K562 (cell line): ENCODE data around the gene SNAPC3. TPM values are rescaled to one million over a fixed set of nuclear protein-coding genes. Genes with fewer than 3 reads are reported as not detected.

Experiments
- CBX3 ChIP-seq, 2 experiments: IDR thresholded peaks; 1 replicate in 1 of 2; 2 replicates in 1 of 2; pipeline ENCODE4 v1.6.1; 2012; ENCODE audit warnings: inconsistent platforms in 2 of 2, low read length in 2 of 2, borderline replicate concordance in 1 of 2, control low read depth in 1 of 2
- CREB3 ChIP-seq: fragments of 450-650 bp; conservative IDR thresholded peaks from 2 replicates; pipeline ENCODE4 v1.6.1; 2016; ENCODE audit warnings: missing genetic modification characterization, low read depth, mild to moderate bottlenecking, missing compliant biosample characterization, moderate library complexity
- JUN ChIP-seq, 2 experiments: sonication (generic) in 1 of 2; formaldehyde crosslinking in 1 of 2; IDR thresholded peaks; 2 replicates each; pipeline versions ENCODE4 v1.6.1 to v1.8.0; 2012 to 2022; ENCODE audit warnings: borderline replicate concordance in 2 of 2, mild to moderate bottlenecking in 2 of 2, improper control_type of control experiment in 1 of 2, low read depth in 1 of 2, low read length in 1 of 2, missing genetic modification reagents in 1 of 2
- LCOR ChIP-seq: sonication (generic); formaldehyde crosslinking; IDR thresholded peaks from 2 replicates; pipeline ENCODE4 v1.8.0; 2022; ENCODE audit warnings: mild to moderate bottlenecking, missing genetic modification reagents
- NFIC ChIP-seq: fragments of 450-650 bp; IDR thresholded peaks from 2 replicates; pipeline ENCODE4 v1.6.1; 2017; ENCODE audit warnings: mild to moderate bottlenecking, inconsistent platforms
- PKNOX1 ChIP-seq: fragments of 450-650 bp; IDR thresholded peaks from 2 replicates; pipeline ENCODE4 v1.6.1; 2016
- POLR2G ChIP-seq: fragments of 200-400 bp; formaldehyde crosslinking; IDR thresholded peaks from 2 replicates; pipeline ENCODE4 v1.6.1; 2017; ENCODE audit warnings: low read depth, mild to moderate bottlenecking, antibody characterized with exemption, low read length, moderate library complexity
- RCOR1 ChIP-seq, 2 experiments: IDR thresholded peaks; 2 replicates each; pipeline ENCODE4 v1.6.1; 2012; ENCODE audit warnings: low read depth in 2 of 2, low read length in 2 of 2, borderline replicate concordance in 1 of 2, improper control_type of control experiment in 1 of 2
- SIN3A ChIP-seq, 2 experiments: fragments of 150-350 bp in 1 of 2; IDR thresholded peaks; 2 replicates each; pipeline ENCODE4 v1.6.1; 2011 to 2016; ENCODE audit warnings: borderline replicate concordance in 2 of 2, low read depth in 2 of 2, low read length in 2 of 2, mild to moderate bottlenecking in 2 of 2, moderate library complexity in 2 of 2; ENCODE audit not compliant: control insufficient read depth in 1 of 2
- SMARCA4 ChIP-seq: fragments of 450-650 bp; IDR thresholded peaks from 2 replicates; pipeline ENCODE4 v1.6.1; 2016
- TAF7 ChIP-seq: fragments of 450-650 bp; IDR thresholded peaks from 2 replicates; pipeline ENCODE4 v1.6.1; 2016; ENCODE audit warnings: missing genetic modification characterization, missing compliant biosample characterization
- TFAM ChIP-seq: fragments of 250-450 bp; sonication (Bioruptor Pico); conservative IDR thresholded peaks from 2 replicates; pipeline ENCODE4 v1.5.0; 2021; ENCODE audit warnings: mild to moderate bottlenecking, moderate library complexity
- ZNF431 ChIP-seq: sonication (generic); formaldehyde crosslinking; IDR thresholded peaks from 2 replicates; pipeline ENCODE4 v1.8.0; 2022; ENCODE audit warnings: mild to moderate bottlenecking, missing genetic modification reagents
- ZNF57 ChIP-seq: fragments of 450-650 bp; formaldehyde crosslinking; IDR thresholded peaks from 2 replicates; pipeline ENCODE4 v1.4.0; 2020; ENCODE audit warnings: mild to moderate bottlenecking, moderate library complexity
- ZNF668 ChIP-seq: fragments of 250-450 bp; sonication (Bioruptor Pico); IDR thresholded peaks from 2 replicates; pipeline ENCODE4 v1.8.0; 2022; ENCODE audit warnings: mild to moderate bottlenecking, inconsistent platforms
- ZNF695 ChIP-seq: fragments of 450-650 bp; formaldehyde crosslinking; IDR thresholded peaks from 2 replicates; pipeline ENCODE4 v1.4.0; 2020; ENCODE audit warnings: mild to moderate bottlenecking, moderate library complexity
- polyA plus RNA-seq, 8 experiments: library from polyadenylated mRNA; depleted of rRNA in 4 of 8; stranded (reverse) in 5 of 8; unstranded in 3 of 8; fragments of >200 nt; fragmentation: Nextera tagmentation in 2 of 8; fragmentation: Illumina TruSeq in 1 of 8; extraction: Ambion mirVana in 2 of 8; extraction: Trizol in 1 of 8; gene quantifications; 2 replicates each; pipeline versions ENCODE4 v1.2.1 to v1.2.3, GENCODE V29; 2011 to 2014; ENCODE audit warnings: inconsistent platforms in 1 of 8, missing spikeins in 1 of 8
- total RNA-seq, 7 experiments: library from RNA; depleted of rRNA in 6 of 7; stranded (reverse); fragments of >200 nt in 6 of 7; fragmentation: Illumina TruSeq in 2 of 7; extraction: Trizol in 2 of 7; gene quantifications; 2 replicates each; pipeline versions ENCODE4 v1.2.1 to v1.2.3, GENCODE V29; 2011 to 2021; ENCODE audit warnings: low replicate concordance in 1 of 7
- TF ChIP-seq, protein P1 (sequence below): sonication (generic); formaldehyde crosslinking; IDR thresholded peaks from 2 replicates; pipeline ENCODE4 v1.8.1; 2022; ENCODE audit warnings: missing genetic modification reagents
- TF ChIP-seq, protein P2 (sequence below), 2 experiments: fragments of 450-650 bp; IDR thresholded peaks; 2 replicates each; pipeline ENCODE4 v1.6.1; 2016
- TF ChIP-seq, protein P3 (sequence below): fragments of 250-450 bp; sonication (Bioruptor Pico); IDR thresholded peaks from 2 replicates; pipeline ENCODE4 v1.9.0; 2021; ENCODE audit warnings: mild to moderate bottlenecking
- TF ChIP-seq, protein P4 (sequence below): fragments of 250-450 bp; sonication (Bioruptor Pico); IDR thresholded peaks from 2 replicates; pipeline ENCODE4 v1.4.0; 2020; ENCODE audit warnings: borderline replicate concordance

The SNAPC3 gene
- total and polyA plus RNA-seq, 9 of the 15 experiments (the other 6 are each of a cell fraction or from before 2014, with no cell fraction given), result 2.3 to 38.9 (median 19.8) TPM

DNA sequence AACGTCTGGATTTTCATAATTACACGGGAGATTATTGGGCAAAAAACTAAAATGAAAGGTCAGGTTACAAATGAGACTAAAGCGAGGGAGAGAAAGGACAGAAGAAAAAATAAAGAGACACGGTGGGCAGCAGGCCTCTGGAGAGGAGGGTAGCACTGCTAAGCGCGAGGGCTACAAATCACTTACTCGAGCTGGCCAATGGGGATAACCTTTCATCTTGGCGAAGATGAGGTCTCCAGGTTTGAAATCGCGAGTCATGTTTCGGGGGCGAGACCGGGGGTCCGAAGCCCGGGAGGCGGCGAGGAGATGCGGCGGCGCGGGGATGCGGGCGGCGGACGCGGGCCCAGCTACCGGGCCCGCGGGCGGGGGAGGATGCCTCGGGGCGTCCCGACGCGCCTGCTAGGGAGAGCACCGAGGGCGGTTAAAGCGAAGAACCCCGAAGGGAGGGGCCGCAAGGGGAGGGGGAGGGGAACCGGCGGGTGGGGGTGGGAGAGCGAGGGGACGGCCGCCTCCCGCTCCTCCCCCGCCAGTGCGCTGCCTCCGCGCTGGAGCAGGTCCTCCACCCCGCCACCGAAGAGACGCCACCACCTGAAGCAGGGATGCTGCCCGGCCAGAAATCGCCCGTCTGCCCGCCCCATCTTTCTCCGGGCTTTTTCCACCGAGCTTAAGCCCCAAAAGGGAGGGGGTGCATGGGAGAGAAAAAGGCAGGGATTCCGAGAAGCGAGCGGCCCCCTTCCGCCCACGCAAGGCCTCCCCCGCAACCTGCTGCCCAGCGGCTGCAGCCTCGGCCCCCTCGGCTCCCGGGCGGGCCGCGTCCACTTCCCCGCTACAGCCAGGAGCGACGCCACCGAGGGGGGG is 87.5 kb downstream of the SNAPC3 start (continued):
- TF ChIP-seq JUN (IDR thresholded peaks at IDR 0.05; ENCODE audit: borderline replicate concordance, low read depth, low read length) (no peak), JUN (CRISPR knock-in tag; IDR thresholded peaks at IDR 0.05; ENCODE audit: borderline replicate concordance) (no peak), TFAM (CRISPR knock-in tag) (no peak), ZNF431 (CRISPR knock-in tag) (no peak), RCOR1 (IDR thresholded peaks at IDR 0.05; ENCODE audit: borderline replicate concordance in 1 of 2, low read depth in 2 of 2, low read length in 2 of 2) (no peak), SIN3A (IDR thresholded peaks at IDR 0.05; ENCODE audit: borderline replicate concordance in 2 of 2, control insufficient read depth in 1 of 2, low read depth in 2 of 2, low read length in 2 of 2) (peak; percentile 18 to 44; a peak in 1 of 4 replicates), CBX3 (IDR thresholded peaks at IDR 0.05; ENCODE audit: borderline replicate concordance in 1 of 2, low read length in 2 of 2) (no peak), LCOR (CRISPR knock-in tag) (no peak), NFIC (no peak), PKNOX1 (peak; percentile 43; the same call in 1 of the 2 replicates), TAF7 (tag) (no peak), ZNF668 (CRISPR knock-in tag) (no peak), CREB3 (tag) (no peak), ZNF695 (no peak), ZNF57 (CRISPR knock-in tag) (no peak), POLR2G (no peak), SMARCA4 (no peak)
- TF ChIP-seq, protein P1, sequence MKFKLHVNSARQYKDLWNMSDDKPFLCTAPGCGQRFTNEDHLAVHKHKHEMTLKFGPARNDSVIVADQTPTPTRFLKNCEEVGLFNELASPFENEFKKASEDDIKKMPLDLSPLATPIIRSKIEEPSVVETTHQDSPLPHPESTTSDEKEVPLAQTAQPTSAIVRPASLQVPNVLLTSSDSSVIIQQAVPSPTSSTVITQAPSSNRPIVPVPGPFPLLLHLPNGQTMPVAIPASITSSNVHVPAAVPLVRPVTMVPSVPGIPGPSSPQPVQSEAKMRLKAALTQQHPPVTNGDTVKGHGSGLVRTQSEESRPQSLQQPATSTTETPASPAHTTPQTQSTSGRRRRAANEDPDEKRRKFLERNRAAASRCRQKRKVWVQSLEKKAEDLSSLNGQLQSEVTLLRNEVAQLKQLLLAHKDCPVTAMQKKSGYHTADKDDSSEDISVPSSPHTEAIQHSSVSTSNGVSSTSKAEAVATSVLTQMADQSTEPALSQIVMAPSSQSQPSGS (CRISPR knock-in tag), result no peak
- TF ChIP-seq, protein P2, sequence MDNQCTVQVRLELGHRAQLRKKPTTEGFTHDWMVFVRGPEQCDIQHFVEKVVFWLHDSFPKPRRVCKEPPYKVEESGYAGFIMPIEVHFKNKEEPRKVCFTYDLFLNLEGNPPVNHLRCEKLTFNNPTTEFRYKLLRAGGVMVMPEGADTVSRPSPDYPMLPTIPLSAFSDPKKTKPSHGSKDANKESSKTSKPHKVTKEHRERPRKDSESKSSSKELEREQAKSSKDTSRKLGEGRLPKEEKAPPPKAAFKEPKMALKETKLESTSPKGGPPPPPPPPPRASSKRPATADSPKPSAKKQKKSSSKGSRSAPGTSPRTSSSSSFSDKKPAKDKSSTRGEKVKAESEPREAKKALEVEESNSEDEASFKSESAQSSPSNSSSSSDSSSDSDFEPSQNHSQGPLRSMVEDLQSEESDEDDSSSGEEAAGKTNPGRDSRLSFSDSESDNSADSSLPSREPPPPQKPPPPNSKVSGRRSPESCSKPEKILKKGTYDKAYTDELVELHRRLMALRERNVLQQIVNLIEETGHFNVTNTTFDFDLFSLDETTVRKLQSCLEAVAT (IDR thresholded peaks at IDR 0.05), result no peak
- TF ChIP-seq, protein P3, sequence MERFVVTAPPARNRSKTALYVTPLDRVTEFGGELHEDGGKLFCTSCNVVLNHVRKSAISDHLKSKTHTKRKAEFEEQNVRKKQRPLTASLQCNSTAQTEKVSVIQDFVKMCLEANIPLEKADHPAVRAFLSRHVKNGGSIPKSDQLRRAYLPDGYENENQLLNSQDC (CRISPR knock-in tag), result no peak
- TF ChIP-seq, protein P4, sequence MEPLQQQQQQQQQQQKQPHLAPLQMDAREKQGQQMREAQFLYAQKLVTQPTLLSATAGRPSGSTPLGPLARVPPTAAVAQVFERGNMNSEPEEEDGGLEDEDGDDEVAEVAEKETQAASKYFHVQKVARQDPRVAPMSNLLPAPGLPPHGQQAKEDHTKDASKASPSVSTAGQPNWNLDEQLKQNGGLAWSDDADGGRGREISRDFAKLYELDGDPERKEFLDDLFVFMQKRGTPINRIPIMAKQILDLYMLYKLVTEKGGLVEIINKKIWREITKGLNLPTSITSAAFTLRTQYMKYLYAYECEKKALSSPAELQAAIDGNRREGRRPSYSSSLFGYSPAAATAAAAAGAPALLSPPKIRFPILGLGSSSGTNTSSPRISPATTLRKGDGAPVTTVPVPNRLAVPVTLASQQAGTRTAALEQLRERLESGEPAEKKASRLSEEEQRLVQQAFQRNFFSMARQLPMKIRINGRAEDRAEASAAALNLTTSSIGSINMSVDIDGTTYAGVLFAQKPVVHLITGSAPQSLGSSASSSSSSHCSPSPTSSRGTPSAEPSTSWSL (CRISPR knock-in tag), result no peak
